HG02885 (cell line): ENCODE data around the gene ZP3.
"Not testable (repeated sequence)": the region's sequence is repeated elsewhere in the genome, so short reads cannot be mapped to it uniquely, and the experiment has no call there.

Experiments
- ATAC-seq: cut with Tn5 transposase; IDR thresholded peaks from one replicate; pipeline ENCODE4 v1.9.1; 2021; ENCODE audit warnings: mild to moderate bottlenecking; ENCODE audit not compliant: unreplicated experiment, poor library complexity

The ZP3 gene

GRCh38 chr7:76480403-76481253, 55.9 kb downstream of the ZP3 start:
- not testable (repeated sequence) for ATAC-seq

- not testable (repeated sequence) for ATAC-seq
Observed at GRCh38 chr7:76482660-76483059, 57.9 kb downstream of the ZP3 start.

- ATAC-seq = not testable (repeated sequence)
Observed at GRCh38 chr7:76483081-76483480, 58.3 kb downstream of the ZP3 start.

- not testable (repeated sequence) for ATAC-seq
Observed at GRCh38 chr7:76484456-76484855, 59.7 kb downstream of the ZP3 start.

- ATAC-seq = peak; percentile 18
Observed at GRCh38 chr7:76485822-76486610, 61.3 kb downstream of the ZP3 start.

GRCh38 chr7:76486618-76487017, 61.9 kb downstream of the ZP3 start:
- peak; percentile 99 for ATAC-seq

GRCh38 chr7:76487969-76488368, 63.2 kb downstream of the ZP3 start:
- ATAC-seq = not testable (repeated sequence)
